Stimulated activated CD4-positive, alpha-beta T cell treated with anti-CD3 and anti-CD28 coated beads, Interleukin-2, amount 100 ng/mL, for 4 hours (primary cell): ENCODE results near the gene PLOD3.
"Not testable (repeated sequence)": the region's sequence is repeated elsewhere in the genome, so short reads cannot be mapped to it uniquely, and the experiment has no call there.

Source experiments
- DNase-seq: peaks from one replicate; pipeline ENCODE4 v3.0.0-alpha.2; 2020; ENCODE audit warnings: low read depth

PLOD3 gene

DNA sequence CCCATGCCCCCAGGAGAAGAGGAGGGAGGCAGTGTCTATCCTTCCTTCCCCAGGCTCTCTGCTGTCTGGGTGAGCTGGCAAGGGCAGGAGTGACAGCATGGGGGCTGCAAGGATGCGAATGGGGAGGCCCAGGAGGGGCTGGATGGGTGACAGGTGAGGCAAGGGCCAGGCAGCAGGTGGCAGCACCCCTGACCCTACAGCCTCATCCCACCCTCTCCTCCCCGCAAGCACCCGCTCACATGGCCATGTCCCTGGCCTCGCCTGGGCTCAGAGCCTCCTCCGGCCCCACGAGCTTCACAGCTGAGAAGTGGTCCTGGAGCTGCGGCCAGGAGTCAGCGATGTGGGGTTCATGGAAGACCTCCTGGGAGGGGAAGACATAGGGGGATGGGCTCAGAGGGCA lies 5.4 kb downstream of the PLOD3 start:
- no peak for DNase-seq

DNA sequence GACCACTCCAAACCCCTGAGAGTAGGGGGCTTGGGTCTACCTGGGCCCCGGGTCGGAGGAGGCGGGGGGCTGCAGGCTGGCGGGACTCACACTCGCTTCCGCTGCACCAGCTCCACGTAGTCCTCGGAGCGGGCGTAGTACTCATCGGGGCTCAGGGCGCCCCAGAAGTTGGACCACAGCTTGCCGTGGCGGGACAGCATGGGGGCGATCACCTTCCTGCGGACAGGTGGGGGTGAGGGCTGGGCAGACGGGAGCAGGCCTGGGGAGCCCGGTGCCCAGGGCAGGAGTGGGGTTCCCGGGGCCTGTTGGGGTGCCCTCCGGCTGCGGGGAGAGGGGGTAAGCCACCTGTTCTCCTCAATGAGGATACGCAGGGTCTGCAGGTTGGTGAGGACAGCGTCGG lies 5.9 kb downstream of the PLOD3 start:
- no peak for DNase-seq

DNA sequence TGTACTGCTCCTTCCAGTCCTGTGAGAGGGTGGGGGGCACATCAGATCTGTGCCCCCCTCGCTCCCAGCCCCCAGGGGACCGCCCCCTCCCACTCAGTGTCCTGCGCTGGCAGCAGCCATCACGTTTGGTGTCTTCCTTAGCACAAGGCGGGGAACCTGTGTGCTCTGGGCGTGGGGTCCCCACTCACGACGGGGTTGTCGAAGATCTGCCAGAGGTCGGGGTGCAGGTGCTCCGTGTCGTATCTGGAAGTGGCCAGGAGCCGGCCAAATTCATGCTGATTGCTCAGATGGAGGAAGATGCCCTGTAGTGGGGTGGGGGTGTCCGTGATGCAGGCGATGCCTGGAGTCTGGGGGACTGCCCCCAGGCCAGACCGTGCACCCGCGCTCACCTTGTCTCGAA lies 7.2 kb downstream of the PLOD3 start:
- no peak for DNase-seq

GRCh38 chr7:101208794-101209193 lies 8.6 kb downstream of the PLOD3 start:
- DNase-seq = no peak

DNA sequence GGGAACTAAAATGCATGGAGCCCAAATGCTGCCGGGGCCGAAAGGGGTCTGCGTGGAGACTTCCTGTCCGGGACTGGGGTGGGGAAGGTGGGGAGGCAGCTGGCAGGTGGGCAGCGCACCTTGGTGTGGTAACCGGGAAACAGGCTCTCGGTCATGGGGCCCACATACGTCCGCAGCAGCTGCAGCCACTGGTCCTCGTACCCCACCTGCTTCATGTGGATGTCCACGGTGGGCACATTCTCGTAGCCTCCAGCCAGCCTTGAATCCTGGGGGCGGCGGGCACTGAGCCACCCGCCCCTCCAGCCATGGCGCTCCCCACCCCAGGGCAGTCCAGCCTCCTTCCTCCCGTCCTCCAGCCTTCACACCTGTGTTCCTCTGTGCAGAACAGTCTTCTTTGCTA lies 9.9 kb downstream of the PLOD3 start:
- DNase-seq = no peak

GRCh38 chr7:101206665-101207042 lies 10.7 kb downstream of the PLOD3 start:
- no peak for DNase-seq

DNA sequence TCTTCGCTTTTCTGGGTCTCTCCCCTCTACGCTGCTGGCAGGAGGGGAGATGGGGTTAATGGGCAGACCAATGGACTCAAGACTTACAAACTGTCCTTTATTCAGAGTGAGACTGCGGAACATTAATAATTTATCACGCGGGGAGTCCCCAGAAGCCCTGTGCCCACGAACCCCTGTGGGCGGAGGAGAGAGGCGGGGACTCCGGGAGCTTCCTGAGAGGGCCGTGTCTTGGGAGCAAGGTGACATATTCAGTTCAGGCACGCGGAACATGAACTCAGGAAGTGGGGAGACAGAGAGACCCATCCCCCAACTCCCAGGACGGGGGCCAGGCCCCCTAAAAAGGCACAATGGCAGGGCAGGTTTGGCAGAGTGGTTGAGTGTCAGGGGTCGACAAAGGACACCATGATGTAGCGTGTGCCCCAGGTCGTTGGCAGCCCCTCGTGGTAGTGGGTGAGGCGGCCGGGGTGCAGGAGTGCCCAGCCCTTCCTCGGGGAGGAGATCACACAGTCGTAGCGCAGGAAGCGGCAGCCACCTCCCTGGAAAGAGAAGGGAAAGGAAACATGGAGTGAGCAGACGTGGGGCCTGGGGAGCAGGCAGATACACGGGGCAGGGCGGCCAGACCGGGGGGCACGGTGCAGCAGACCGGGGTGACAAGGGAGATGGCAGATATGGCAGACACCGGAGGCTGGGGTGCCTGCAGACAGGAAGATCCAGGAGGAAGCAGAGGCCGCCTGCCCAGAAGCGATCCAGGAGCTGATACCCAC lies 11.3 kb downstream of the PLOD3 start:
- DNase-seq = no peak

GRCh38 chr7:101203740-101204738 lies 13.3 kb downstream of the PLOD3 start:
- not testable (repeated sequence) for DNase-seq

- no peak for DNase-seq
Observed at GRCh38 chr7:101202603-101202918, 14.8 kb downstream of the PLOD3 start.

DNA sequence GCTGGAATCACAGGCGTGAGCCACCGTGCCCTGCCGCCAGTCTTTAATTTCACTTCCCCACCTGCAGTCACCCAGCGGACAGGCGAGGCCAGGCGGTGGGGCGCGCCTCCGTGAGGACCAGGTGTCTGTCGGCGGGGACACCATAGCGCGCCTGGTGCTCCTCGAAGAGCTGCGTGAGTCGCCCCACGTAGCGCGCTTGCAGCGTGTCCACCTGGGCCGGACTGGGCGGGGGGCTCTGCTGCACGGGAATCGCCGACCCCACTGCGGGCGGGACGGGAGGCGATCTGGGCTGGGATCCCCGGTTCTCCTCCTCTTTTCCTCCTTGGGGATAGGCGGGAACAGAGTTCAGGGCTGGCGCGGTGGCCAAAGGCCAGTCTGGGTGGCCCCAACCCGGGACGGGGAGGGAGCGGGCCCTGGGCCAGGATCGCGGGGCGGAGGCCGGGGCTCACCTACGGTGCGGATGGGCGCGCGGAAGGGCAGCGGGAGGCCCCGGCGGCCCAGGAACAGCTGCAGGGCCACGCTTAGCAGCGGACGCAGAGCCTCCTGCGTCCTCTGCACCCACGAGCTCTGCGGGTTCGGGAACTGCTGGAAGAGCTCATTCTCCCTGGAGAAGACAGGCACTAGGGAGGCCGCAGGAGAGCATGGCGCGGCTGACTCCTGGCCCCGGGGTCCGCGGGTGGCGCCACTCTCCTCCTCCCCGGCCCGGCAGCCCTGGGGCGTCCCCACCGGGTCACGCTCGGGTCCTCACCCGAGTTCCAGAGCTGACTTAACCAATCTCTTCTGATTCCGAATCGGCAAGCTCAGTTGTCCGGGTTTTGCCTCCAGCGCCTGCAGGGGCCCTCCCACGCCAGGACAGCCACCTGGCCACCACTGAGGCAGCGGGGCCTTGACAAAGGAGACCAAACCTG lies 15.4 kb downstream of the PLOD3 start:
- no peak for DNase-seq

- DNase-seq = no peak
Observed at GRCh38 chr7:101200862-101201599, 16.4 kb downstream of the PLOD3 start, which contains the start of gene MOGAT3. Gene MOGAT3, minus strand, starts transcription at chr7:101201036. Its CDS starts 182 bp downstream, at chr7:101200854.

DNA sequence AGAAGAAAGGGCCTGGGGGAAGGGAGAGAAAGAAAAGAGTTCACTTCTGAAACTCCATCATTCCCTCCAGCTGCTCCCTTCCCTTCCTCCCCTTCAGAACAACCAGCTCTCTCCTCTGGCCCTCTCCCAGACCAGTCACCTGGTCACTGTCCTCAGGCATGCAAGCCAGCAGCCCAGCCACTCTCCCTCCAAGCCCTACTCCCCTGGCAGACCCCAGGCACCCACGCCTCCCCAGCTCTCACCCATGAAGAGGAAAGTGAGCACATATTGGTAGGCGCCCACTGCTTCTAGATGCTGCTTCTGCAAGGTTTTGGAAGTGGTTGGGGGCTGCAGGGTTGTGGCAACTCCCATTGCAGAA lies 16.9 kb downstream of the PLOD3 start:
- no peak for DNase-seq

DNA sequence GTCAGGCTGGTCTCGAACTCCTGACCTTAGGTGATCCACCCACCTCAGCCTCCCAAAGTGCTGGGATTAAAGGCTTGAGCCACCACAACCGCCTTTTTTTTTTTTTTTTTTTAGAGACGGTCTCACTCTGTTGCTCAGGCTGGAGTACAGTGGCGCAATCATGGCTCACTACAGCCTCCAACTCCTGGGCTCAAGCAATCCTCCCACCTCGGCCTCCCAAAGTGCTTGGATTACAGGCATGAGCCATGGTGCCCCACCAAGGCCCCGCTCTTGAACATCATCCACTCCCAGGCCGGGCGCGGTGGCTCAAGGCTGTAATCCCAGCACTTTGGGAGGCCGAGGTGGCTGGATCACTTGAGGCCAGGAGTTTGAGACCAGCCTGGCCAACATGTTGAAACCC lies 17.9 kb downstream of the PLOD3 start:
- not testable (repeated sequence) for DNase-seq

GRCh38 chr7:101198476-101198875 lies 18.9 kb downstream of the PLOD3 start:
- DNase-seq = no peak

- DNase-seq = no peak
Observed at GRCh38 chr7:101197991-101198390, 19.4 kb downstream of the PLOD3 start.

GRCh38 chr7:101195884-101196283 lies 21.5 kb downstream of the PLOD3 start:
- no peak for DNase-seq

- no peak for DNase-seq
Observed at GRCh38 chr7:101189109-101189508, 28.3 kb downstream of the PLOD3 start.

DNA sequence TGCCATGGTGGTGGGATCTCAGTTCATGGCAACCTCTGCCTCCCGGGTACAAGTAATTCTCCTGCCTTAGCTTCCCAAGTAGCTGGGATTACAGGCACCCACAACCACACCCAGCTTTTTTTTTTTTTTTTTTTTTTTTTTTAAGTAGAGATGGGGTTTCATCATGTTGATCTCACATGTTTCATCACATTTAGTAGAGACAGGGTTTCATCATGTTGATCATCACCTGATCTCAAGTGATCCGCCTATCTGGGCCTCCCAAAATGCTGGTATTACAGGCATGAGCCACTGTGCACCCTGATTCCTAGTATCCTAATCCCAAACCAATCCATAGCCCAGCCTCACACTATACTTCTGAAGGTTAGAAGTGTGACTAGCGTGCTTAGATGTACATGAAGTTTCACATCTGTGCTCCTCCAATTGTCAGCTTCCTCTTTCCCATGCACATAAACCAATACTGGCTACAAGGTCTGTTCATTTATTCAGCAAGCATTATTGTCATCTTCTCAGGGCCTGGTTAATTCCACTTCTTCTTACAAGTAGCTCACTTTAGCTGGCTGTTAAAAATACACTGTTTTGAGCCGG lies 30.4 kb downstream of the PLOD3 start:
- no peak for DNase-seq

- no peak for DNase-seq
Observed at GRCh38 chr7:101186194-101186593, 31.2 kb downstream of the PLOD3 start.

DNA sequence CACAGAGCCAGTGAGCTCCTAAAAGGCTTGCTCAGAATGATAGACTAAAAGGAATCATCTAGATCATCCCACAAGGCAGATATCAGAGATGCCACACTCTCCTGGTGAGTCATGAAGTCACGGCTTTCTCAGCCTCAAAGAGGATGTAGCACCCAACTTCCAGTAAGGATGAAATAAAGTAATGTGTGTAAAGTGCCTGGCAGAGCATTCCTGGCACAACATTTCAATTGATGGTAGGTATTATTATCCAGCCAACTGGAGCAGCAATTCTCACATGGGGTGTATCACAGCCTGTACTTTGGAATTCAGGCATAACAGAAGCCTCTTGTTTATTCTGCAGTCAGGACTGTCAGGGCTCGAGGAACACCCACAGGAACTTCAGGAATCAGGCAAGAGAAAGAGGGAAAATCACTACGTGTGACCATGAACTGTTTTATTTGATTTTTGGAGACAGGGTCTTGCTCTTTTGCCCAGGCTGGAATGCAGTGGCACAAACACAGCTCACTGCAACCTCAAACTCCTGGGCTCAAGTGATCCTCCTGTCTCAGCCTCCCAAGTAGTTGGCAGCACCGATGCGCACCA lies 32.0 kb downstream of the PLOD3 start:
- DNase-seq = no peak
